Retinal pigment epithelial cell (primary cell): ENCODE results near the gene TEKT5.
"Not testable (repeated sequence)": the region's sequence is repeated elsewhere in the genome, so short reads cannot be mapped to it uniquely, and the experiment has no call there.

ENCODE experiments used
- DNase-seq: peaks from one replicate; pipeline ENCODE4 v3.0.0-alpha.2; 2010; ENCODE audit warnings: low read depth
- H3K4me3 ChIP-seq: 2 replicates; pipeline ENCODE4 v1.5.1; 2011; ENCODE audit warnings: mild to moderate bottlenecking, low read length, control low read depth, moderate library complexity
- CTCF ChIP-seq: conservative IDR thresholded peaks from 2 replicates; pipeline ENCODE4 v1.5.1; 2011; ENCODE audit warnings: low read depth, low read length, control low read depth, inconsistent platforms

The TEKT5 gene

GRCh38 chr16:10684511-10685151 is 10.1 kb downstream of the TEKT5 start:
- no peak for TF ChIP-seq CTCF
- no peak for DNase-seq
- H3K4me3 ChIP-seq = no peak overlapping the region

GRCh38 chr16:10683170-10683569 is 11.6 kb downstream of the TEKT5 start:
- DNase-seq = peak; percentile 90
- no peak overlapping the region for H3K4me3 ChIP-seq
- TF ChIP-seq CTCF = no peak

- DNase-seq = no peak
- no peak overlapping the region for H3K4me3 ChIP-seq
- TF ChIP-seq CTCF = no peak
Observed at GRCh38 chr16:10682604-10683003, 12.1 kb downstream of the TEKT5 start.

GRCh38 chr16:10681310-10682308 is 13.1 kb downstream of the TEKT5 start:
- TF ChIP-seq CTCF = no peak
- no peak overlapping the region for H3K4me3 ChIP-seq
- no peak for DNase-seq

- no peak for TF ChIP-seq CTCF
- no peak overlapping the region for H3K4me3 ChIP-seq
- DNase-seq = no peak
Observed at GRCh38 chr16:10679921-10680320, 14.8 kb downstream of the TEKT5 start.

- not testable (repeated sequence) for DNase-seq
Observed at GRCh38 chr16:10679441-10679840, 15.3 kb downstream of the TEKT5 start.

GRCh38 chr16:10678655-10679054 is 16.1 kb downstream of the TEKT5 start:
- DNase-seq = no peak
- H3K4me3 ChIP-seq = no peak overlapping the region
- TF ChIP-seq CTCF = no peak

More at GRCh38 chr16:10679441-10679840, 15.3 kb downstream of the TEKT5 start:
- not testable (repeated sequence) for H3K4me3 ChIP-seq
